CD4-positive, alpha-beta memory T cell (primary cell): ENCODE measurements around the gene GATD1. TPM values are rescaled to one million over a fixed set of nuclear protein-coding genes. Genes with fewer than 3 reads are reported as not detected.
A peak's percentile ranks its signal among the peaks of the same experiment; 100 is the strongest.

Source experiments
- CTCF ChIA-PET: fragments of 350-600 bp; sonication (Branson Sonifier 250); formaldehyde crosslinking; loops from one replicate; lab custom pipeline; 2021; ENCODE audit warnings: inconsistent platforms; ENCODE audit not compliant: partially characterized antibody; lab: Charles Lee
- POLR2A ChIA-PET: fragments of 350-600 bp; sonication (Branson Sonifier 250); formaldehyde crosslinking; loops from one replicate; lab custom pipeline; 2021; ENCODE audit not compliant: partially characterized antibody; lab: Charles Lee
- DNase-seq, 5 donors: peaks; one replicate each; pipeline versions ENCODE4 v3.0.0 to v3.0.0-alpha.2; 2020 to 2022; ENCODE audit warnings: mixed read lengths in 1 of 5
- H3K27ac ChIP-seq: one replicate; pipeline ENCODE4 v1.7.0; 2013; ENCODE audit warnings: low read depth, low read length
- H3K27me3 ChIP-seq: 2 replicates; pipeline ENCODE4 v1.7.0; 2013; ENCODE audit warnings: mild to moderate bottlenecking, low read length, moderate library complexity; ENCODE audit not compliant: insufficient read depth
- H3K36me3 ChIP-seq: 2 replicates; pipeline ENCODE4 v1.7.0; 2013; ENCODE audit warnings: mild to moderate bottlenecking, low read length, moderate library complexity; ENCODE audit not compliant: insufficient read depth
- H3K4me1 ChIP-seq: 2 replicates; pipeline ENCODE4 v1.7.0; 2013; ENCODE audit warnings: mild to moderate bottlenecking, low read length, moderate library complexity; ENCODE audit not compliant: insufficient read depth
- H3K4me3 ChIP-seq, 2 donors: one replicate each; pipeline ENCODE4 v1.7.0; 2013; ENCODE audit warnings: low read length in 2 of 2, mild to moderate bottlenecking in 1 of 2
- H3K9me3 ChIP-seq, 2 donors: one replicate each; pipeline ENCODE4 v1.7.0; 2013; ENCODE audit warnings: low read length in 2 of 2, control low read depth in 1 of 2; ENCODE audit not compliant: control insufficient read depth in 1 of 2
- H3K27ac Mint-ChIP-seq, 7 donors: one replicate each; pipeline ENCODE4 v1.8.0; 2020 to 2021; ENCODE audit warnings: mixed read lengths in 7 of 7, mild to moderate bottlenecking in 6 of 7, inconsistent platforms in 3 of 7, moderate library complexity in 3 of 7
- H3K27me3 Mint-ChIP-seq, 2 donors: one replicate each; pipeline ENCODE4 v1.8.0; 2020 to 2021; ENCODE audit warnings: mixed read lengths in 2 of 2
- H3K36me3 Mint-ChIP-seq, 2 donors: one replicate each; pipeline ENCODE4 v1.8.0; 2020 to 2021; ENCODE audit warnings: mixed read lengths in 2 of 2, inconsistent platforms in 1 of 2, mild to moderate bottlenecking in 1 of 2
- H3K4me1 Mint-ChIP-seq, 4 donors: one replicate each; pipeline ENCODE4 v1.8.0; 2020 to 2021; ENCODE audit warnings: mixed read lengths in 4 of 4, mild to moderate bottlenecking in 1 of 4
- H3K4me3 Mint-ChIP-seq, 8 donors: one replicate each; pipeline ENCODE4 v1.8.0; 2020 to 2021; ENCODE audit warnings: mixed read lengths in 8 of 8, mild to moderate bottlenecking in 7 of 8, moderate library complexity in 6 of 8, inconsistent platforms in 3 of 8
- H3K9me3 Mint-ChIP-seq, 8 donors: one replicate each; pipeline ENCODE4 v1.8.0; 2020 to 2021; ENCODE audit warnings: mixed read lengths in 8 of 8, mild to moderate bottlenecking in 5 of 8, inconsistent platforms in 3 of 8, moderate library complexity in 1 of 8
- intact Hi-C: fragments of 100-400 bp; cut with micrococcal nuclease; formaldehyde crosslinking; loops from one replicate; pipeline ENCODE4 v1.15.1; 2023
- polyA plus RNA-seq, 2 donors: library from polyadenylated mRNA; unstranded; fragments of 300-500 nt; fragmentation: Illumina TruSeq; gene quantifications; one replicate each; pipeline ENCODE4 v1.2.3, GENCODE V29; 2021
- total RNA-seq, 2 experiments: library from RNA; stranded (reverse); gene quantifications; one replicate each; pipeline ENCODE4 v1.2.3, GENCODE V29; 2021

Gene GATD1
- total and polyA plus RNA-seq, 4 experiments from 2014 or later, result 4.3 to 64.9 (median 33.3) TPM

GRCh38 chr11:728901-729491 is 48.3 kb downstream of the GATD1 start:
- ChIA-PET CTCF (interaction anchor here (1.1 to 4.0 kb wide), 4 partner anchors 14 to 175 kb away, joined by 4 to 41 read pairs (median 17); partner anchors contain the start of genes DEAF1 and TMEM80), POLR2A (interaction anchor here (3.7 kb wide), 1 partner anchor 19 kb away, joined by 30 read pairs; the partner anchor contains the start of gene TALDO1)
- no peak for DNase-seq
- Histone ChIP-seq H3K4me3 (no peak overlapping the region), H3K27me3 (no peaks in the 10 kb centered on the region), H3K9me3 (no peaks in the 10 kb centered on the region), H3K36me3 (no peaks in the 10 kb centered on the region), H3K27ac (no peak overlapping the region), H3K4me1 (peaks cover 26% of the 10 kb centered on the region)
- Mint-ChIP-seq H3K36me3 (no peaks in the 10 kb centered on the region), H3K4me3 (no peak overlapping the region), H3K27me3 (no peaks in the 10 kb centered on the region), H3K27ac (no peak overlapping the region), H3K4me1 (peaks cover 0 to 8% (median 4%) of the 10 kb centered on the region in 4 donors), H3K9me3 (no peaks in the 10 kb centered on the region)
- intact Hi-C loops, result loop anchor here (1.0 to 10.0 kb wide), 4 partner anchors 18 to 274 kb away; partner anchors contain the start of genes PTDSS2 and TALDO1

DNA sequence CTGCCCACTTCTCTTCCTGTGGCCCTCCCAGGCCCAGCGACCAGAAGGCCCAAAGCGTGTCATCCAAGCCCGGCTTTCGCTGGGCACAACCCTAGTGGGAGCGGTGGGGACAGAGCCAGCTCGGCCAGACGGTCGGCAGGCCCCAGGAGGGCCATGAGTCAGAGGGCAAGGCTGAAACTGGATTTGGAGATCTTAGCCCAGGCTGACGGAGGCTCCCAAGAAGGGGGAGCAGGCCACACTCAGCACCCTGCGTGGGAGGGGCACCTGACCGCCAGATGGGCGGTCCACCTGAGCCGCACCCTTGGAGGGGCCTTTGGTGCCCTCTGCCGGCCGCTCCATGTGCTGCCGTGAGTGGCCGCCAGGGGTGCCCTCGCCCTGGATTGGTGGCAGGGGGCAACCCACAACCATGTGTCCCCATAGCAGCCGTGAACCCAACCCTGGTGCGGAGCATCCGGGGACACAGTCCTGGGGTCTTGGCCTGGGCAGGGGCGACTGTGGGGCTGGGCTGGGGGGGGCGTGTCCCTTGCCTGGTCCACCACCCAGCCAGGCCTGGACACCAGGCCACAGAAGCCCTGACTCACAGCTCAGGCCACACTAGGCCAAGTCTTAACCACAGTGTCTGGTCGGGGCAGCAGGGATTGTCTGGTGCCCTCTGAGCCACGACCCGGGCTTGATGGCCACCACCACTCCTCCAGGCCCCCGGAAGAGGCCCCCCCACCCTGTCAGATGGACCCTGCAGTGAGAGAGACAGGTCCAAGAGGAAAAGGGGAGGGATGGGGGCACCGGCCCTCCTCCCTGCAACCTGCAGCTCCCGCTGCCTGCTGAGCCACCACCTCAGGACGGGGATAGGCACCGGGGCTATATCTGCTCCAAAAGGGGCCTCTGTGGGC is 49.2 kb downstream of the GATD1 start:
- no peak overlapping the region for H3K27ac ChIP-seq
- Mint-ChIP-seq H3K9me3 (peaks cover 0 to under 1% (median 0%) of the 10 kb centered on the region in 8 donors), H3K36me3 (no peaks in the 10 kb centered on the region), H3K27me3 (peaks cover 1 to 2% of the 10 kb centered on the region in 2 donors), H3K27ac (no peak overlapping the region), H3K4me1 (peaks cover 4 to 13% (median 9%) of the 10 kb centered on the region in 4 donors), H3K4me3 (no peak overlapping the region)
- no peaks in the 10 kb centered on the region for H3K9me3 ChIP-seq
- no peaks in the 10 kb centered on the region for H3K36me3 ChIP-seq
- POLR2A ChIA-PET, result interaction anchor here (1.1 to 3.8 kb wide), 4 partner anchors 10 to 173 kb away, joined by 4 to 40 read pairs (median 26); partner anchors contain the start of genes PHRF1 and TALDO1
- DNase-seq, result peak; percentile 71 to 78 (median 75)
- no peak overlapping the region for H3K4me3 ChIP-seq
- peaks cover 26% of the 10 kb centered on the region for H3K4me1 ChIP-seq
- H3K27me3 ChIP-seq, result no peaks in the 10 kb centered on the region
- CTCF ChIA-PET, result interaction anchor here (1.1 to 4.0 kb wide), 7 partner anchors 14 to 174 kb away, joined by 4 to 41 read pairs (median 6); partner anchors contain the start of genes DEAF1 and TMEM80
- intact Hi-C loops, result loop anchor here (1.0 to 10.0 kb wide), 4 partner anchors 19 to 273 kb away; partner anchors contain the start of genes PTDSS2 and TALDO1

GRCh38 chr11:727281-727701 is 50.0 kb downstream of the GATD1 start:
- peaks cover 5 to 16% (median 11%) of the 10 kb centered on the region in 4 donors for H3K4me1 Mint-ChIP-seq
- no peak overlapping the region for H3K27ac ChIP-seq
- DNase-seq, result no peak
- no peaks in the 10 kb centered on the region for H3K36me3 Mint-ChIP-seq
- H3K9me3 ChIP-seq, result no peaks in the 10 kb centered on the region
- H3K27ac Mint-ChIP-seq, result no peak overlapping the region
- H3K4me3 ChIP-seq, result peak overlapping the region in 1 of 2 donors; percentile 51
- peaks cover 29% of the 10 kb centered on the region for H3K4me1 ChIP-seq
- CTCF ChIA-PET, result interaction anchor here (0.7 to 4.0 kb wide), 12 partner anchors 11 to 173 kb away, joined by 3 to 41 read pairs (median 6); partner anchors contain the start of genes DEAF1 and TMEM80
- H3K4me3 Mint-ChIP-seq, result peak overlapping the region in 2 of 8 donors; percentile 76 to 83
- peaks cover 0 to 2% (median 0%) of the 10 kb centered on the region in 8 donors for H3K9me3 Mint-ChIP-seq
- POLR2A ChIA-PET, result interaction anchor here (1.1 to 7.7 kb wide), 10 partner anchors 10 to 172 kb away, joined by 4 to 109 read pairs (median 12); partner anchors contain the start of genes DEAF1, LMNTD2, PHRF1 and PNPLA2
- peaks cover 2 to 3% of the 10 kb centered on the region in 2 donors for H3K27me3 Mint-ChIP-seq
- no peaks in the 10 kb centered on the region for H3K36me3 ChIP-seq
- peaks cover under 1% of the 10 kb centered on the region for H3K27me3 ChIP-seq
- intact Hi-C loops, result loop anchor here (10.0 kb wide), 1 partner anchor 272 kb away; the partner anchor contains the start of gene PTDSS2

GRCh38 chr11:726278-727220 is 50.7 kb downstream of the GATD1 start:
- Histone ChIP-seq H3K27me3 (peaks cover 6% of the 10 kb centered on the region), H3K36me3 (no peaks in the 10 kb centered on the region), H3K4me1 (peaks cover 36% of the 10 kb centered on the region), H3K4me3 (peak overlapping the region in 1 of 2 donors; percentile 51), H3K9me3 (no peaks in the 10 kb centered on the region), H3K27ac (no peak overlapping the region)
- DNase-seq, result peak; percentile 45 to 64 (median 50)
- Mint-ChIP-seq H3K27me3 (peaks cover 2 to 3% of the 10 kb centered on the region in 2 donors), H3K4me3 (peak overlapping the region; percentile 61 to 83 (median 70)), H3K27ac (peak overlapping the region in 3 of 7 donors; percentile 36 to 65 (median 36)), H3K4me1 (peaks cover 6 to 18% (median 12%) of the 10 kb centered on the region in 4 donors), H3K9me3 (peaks cover 0 to 2% (median 0%) of the 10 kb centered on the region in 8 donors), H3K36me3 (no peaks in the 10 kb centered on the region)
- intact Hi-C loops, result loop anchor here (10.0 kb wide), 1 partner anchor 272 kb away; the partner anchor contains the start of gene PTDSS2
- ChIA-PET CTCF (interaction anchor here (0.6 to 6.1 kb wide), 27 partner anchors 11 to 372 kb away, joined by 3 to 41 read pairs (median 5); partner anchors contain the start of genes DEAF1, EPS8L2, LMNTD2 and PHRF1), POLR2A (interaction anchor here (0.7 to 7.7 kb wide), 19 partner anchors 11 to 190 kb away, joined by 3 to 109 read pairs (median 6); partner anchors contain the start of genes DEAF1, HRAS, LMNTD2 and PHRF1)

- POLR2A ChIA-PET, result interaction anchor here (0.6 to 7.7 kb wide), 19 partner anchors 12 to 190 kb away, joined by 3 to 109 read pairs (median 6); partner anchors contain the start of genes DEAF1, HRAS, LMNTD2 and PHRF1
- Histone ChIP-seq H3K27ac (no peak overlapping the region), H3K27me3 (peaks cover 10% of the 10 kb centered on the region), H3K36me3 (no peaks in the 10 kb centered on the region), H3K4me1 (peaks cover 43% of the 10 kb centered on the region), H3K4me3 (peak overlapping the region in 1 of 2 donors; percentile 51), H3K9me3 (no peaks in the 10 kb centered on the region)
- H3K27ac Mint-ChIP-seq, result no peak overlapping the region
- intact Hi-C loops, result loop anchor here (10.0 kb wide), 1 partner anchor 271 kb away; the partner anchor contains the start of gene PTDSS2
- CTCF ChIA-PET, result interaction anchor here (0.8 to 6.1 kb wide), 20 partner anchors 12 to 190 kb away, joined by 3 to 41 read pairs (median 5); partner anchors contain the start of genes DEAF1, EPS8L2, LMNTD2 and PHRF1
- H3K36me3 Mint-ChIP-seq, result no peaks in the 10 kb centered on the region
- peaks cover 0 to 2% (median 0%) of the 10 kb centered on the region in 8 donors for H3K9me3 Mint-ChIP-seq
- H3K4me1 Mint-ChIP-seq, result peaks cover 6 to 22% (median 15%) of the 10 kb centered on the region in 4 donors
- peak overlapping the region in 6 of 8 donors; percentile 61 to 83 (median 70) for H3K4me3 Mint-ChIP-seq
- peaks cover 2 to 3% of the 10 kb centered on the region in 2 donors for H3K27me3 Mint-ChIP-seq
- DNase-seq, result no peak
Observed at GRCh38 chr11:725624-726202, 51.6 kb downstream of the GATD1 start.
